Sigmoid colon (tissue), 4 donors: ENCODE measurements around the gene CSNK1A1.

Experiments
- EP300 ChIP-seq, 4 donors: sonication (generic); formaldehyde crosslinking; IDR thresholded peaks; one replicate each; pipeline ENCODE4 v1.6.1; 2017; ENCODE audit warnings: antibody characterized with exemption in 4 of 4
- POLR2A ChIP-seq, 2 donors: fragments of 450-650 bp; IDR thresholded peaks; one replicate each; pipeline ENCODE4 v1.6.1; 2016; ENCODE audit warnings: antibody characterized with exemption in 2 of 2, mild to moderate bottlenecking in 2 of 2, moderate library complexity in 2 of 2
- TF ChIP-seq, protein P1 (sequence below), 4 experiments: fragments of 450-650 bp in 3 of 4; fragments of 200-600 bp in 1 of 4; IDR thresholded peaks; one replicate each; pipeline ENCODE4 v1.5.1; 2016 to 2019; ENCODE audit warnings: antibody characterized with exemption in 4 of 4, mild to moderate bottlenecking in 3 of 4, moderate library complexity in 2 of 4

DNA sequence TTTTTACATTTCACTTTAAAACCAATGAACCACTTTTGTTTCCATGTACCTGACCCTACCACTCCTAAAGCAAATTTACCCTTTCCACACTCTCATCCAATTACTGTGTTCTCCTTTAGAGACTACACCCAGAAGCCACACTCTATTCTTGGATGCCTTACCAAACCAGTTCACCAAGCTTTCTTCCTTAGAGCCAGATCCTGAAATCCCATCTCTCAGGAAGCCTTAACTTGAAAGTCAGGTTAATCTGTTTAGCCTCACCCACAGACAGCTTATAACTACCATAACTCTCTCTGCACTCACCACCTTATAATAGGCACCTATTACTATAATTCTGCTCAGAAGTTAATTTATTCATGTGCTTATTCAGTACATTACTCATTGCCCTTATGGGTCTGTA, 4.3 kb downstream of the CSNK1A1 start:
- TF ChIP-seq, protein P1, sequence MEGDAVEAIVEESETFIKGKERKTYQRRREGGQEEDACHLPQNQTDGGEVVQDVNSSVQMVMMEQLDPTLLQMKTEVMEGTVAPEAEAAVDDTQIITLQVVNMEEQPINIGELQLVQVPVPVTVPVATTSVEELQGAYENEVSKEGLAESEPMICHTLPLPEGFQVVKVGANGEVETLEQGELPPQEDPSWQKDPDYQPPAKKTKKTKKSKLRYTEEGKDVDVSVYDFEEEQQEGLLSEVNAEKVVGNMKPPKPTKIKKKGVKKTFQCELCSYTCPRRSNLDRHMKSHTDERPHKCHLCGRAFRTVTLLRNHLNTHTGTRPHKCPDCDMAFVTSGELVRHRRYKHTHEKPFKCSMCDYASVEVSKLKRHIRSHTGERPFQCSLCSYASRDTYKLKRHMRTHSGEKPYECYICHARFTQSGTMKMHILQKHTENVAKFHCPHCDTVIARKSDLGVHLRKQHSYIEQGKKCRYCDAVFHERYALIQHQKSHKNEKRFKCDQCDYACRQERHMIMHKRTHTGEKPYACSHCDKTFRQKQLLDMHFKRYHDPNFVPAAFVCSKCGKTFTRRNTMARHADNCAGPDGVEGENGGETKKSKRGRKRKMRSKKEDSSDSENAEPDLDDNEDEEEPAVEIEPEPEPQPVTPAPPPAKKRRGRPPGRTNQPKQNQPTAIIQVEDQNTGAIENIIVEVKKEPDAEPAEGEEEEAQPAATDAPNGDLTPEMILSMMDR (IDR thresholded peaks at IDR 0.05), result no peak
- peak in 1 of 4 donors; percentile 7 for TF ChIP-seq EP300 (IDR thresholded peaks at IDR 0.05)
- TF ChIP-seq POLR2A (IDR thresholded peaks at IDR 0.05), result no peak
